Activated CD8-positive, alpha-beta memory T cell treated with anti-CD3 and anti-CD28 coated beads, Interleukin-2, amount 50 U/mL, for 1 hour (primary cell): ENCODE data around the gene TNXB.
"Not testable (repeated sequence)": the region's sequence is repeated elsewhere in the genome, so short reads cannot be mapped to it uniquely, and the experiment has no call there.

ENCODE experiments used
- DNase-seq: peaks from one replicate; pipeline ENCODE4 v3.0.0-alpha.2; 2020; ENCODE audit errors: extremely low read depth

TNXB gene

DNA sequence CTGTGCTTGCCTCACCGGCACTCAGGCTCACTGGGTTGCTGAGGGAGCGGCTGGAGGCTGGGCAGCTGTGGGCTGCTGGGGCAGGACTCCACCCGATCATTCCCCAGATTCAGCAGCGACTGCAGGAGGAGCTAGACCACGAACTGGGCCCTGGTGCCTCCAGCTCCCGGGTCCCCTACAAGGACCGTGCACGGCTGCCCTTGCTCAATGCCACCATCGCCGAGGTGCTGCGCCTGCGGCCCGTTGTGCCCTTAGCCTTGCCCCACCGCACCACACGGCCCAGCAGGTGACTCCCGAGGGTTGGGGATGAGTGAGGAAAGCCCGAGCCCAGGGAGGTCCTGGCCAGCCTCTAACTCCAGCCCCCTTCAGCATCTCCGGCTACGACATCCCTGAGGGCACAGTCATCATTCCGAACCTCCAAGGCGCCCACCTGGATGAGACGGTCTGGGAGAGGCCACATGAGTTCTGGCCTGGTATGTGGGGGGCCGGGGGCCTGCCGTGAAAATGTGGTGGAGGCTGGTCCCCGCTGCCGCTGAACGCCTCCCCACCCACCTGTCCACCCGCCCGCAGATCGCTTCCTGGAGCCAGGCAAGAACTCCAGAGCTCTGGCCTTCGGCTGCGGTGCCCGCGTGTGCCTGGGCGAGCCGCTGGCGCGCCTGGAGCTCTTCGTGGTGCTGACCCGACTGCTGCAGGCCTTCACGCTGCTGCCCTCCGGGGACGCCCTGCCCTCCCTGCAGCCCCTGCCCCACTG lies 68.7 kb downstream of the TNXB start:
- not testable (repeated sequence) for DNase-seq

DNA sequence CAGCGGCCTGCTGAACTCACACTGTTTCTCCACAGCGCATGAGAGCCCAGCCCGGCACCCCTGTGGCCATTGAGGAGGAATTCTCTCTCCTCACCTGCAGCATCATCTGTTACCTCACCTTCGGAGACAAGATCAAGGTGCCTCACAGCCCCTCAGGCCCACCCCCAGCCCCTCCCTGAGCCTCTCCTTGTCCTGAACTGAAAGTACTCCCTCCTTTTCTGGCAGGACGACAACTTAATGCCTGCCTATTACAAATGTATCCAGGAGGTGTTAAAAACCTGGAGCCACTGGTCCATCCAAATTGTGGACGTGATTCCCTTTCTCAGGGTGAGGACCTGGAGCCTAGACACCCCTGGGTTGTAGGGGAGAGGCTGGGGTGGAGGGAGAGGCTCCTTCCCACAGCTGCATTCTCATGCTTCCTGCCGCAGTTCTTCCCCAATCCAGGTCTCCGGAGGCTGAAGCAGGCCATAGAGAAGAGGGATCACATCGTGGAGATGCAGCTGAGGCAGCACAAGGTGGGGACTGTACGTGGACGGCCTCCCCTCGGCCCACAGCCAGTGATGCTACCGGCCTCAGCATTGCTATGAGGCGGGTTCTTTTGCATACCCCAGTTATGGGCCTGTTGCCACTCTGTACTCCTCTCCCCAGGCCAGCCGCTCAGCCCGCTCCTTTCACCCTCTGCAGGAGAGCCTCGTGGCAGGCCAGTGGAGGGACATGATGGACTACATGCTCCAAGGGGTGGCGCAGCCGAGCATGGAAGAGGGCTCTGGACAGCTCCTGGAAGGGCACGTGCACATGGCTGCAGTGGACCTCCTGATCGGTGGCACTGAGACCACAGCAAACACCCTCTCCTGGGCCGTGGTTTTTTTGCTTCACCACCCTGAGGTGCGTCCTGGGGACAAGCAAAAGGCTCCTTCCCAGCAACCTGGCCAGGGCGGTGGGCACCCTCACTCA lies 69.5 kb downstream of the TNXB start:
- DNase-seq, result not testable (repeated sequence)

DNA sequence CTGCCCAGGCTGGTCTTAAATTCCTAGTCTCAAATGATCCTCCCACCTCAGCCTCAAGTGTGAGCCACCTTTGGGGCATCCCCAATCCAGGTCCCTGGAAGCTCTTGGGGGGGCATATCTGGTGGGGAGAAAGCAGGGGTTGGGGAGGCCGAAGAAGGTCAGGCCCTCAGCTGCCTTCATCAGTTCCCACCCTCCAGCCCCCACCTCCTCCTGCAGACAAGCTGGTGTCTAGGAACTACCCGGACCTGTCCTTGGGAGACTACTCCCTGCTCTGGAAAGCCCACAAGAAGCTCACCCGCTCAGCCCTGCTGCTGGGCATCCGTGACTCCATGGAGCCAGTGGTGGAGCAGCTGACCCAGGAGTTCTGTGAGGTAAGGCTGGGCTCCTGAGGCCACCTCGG lies 70.3 kb downstream of the TNXB start:
- not testable (repeated sequence) for DNase-seq

DNA sequence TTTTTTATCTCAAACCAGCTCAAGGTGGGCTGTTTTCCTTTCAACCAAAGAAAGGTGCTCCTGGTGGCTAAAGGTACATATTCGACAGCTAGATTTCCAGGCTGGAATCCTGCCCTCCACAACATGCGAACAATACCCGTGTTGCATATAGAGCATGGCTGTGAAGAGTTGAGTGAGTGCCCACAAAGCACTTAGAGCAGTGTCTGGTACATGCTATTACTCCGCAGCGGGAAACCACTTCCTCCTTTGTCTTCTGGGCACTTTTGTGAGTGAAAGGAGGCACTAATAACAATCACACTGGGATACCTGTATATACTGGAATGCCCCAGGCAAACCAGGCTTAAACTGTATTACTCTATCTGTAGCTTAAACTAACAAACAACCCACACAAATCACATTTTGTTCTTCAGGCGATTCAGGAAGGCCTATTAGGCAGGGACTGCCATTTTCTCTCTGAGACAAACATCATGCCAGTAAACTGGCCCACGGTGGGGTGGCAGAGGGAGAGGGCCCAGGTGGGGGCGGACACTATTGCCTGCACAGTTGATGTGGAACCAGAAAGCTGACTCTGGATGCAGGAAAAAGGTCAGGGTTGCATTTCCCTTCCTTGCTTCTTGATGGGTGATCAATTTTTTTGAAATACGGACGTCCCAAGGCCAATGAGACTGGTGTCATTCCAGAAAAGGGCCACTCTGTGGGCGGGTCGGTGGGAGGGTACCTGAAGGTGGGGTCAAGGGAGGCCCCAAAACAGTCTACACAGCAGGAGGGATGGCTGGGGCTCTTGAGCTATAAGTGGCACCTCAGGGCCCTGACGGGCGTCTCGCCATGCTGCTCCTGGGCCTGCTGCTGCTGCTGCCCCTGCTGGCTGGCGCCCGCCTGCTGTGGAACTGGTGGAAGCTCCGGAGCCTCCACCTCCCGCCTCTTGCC lies 71.3 kb downstream of the TNXB start, which contains the start of gene CYP21A2:
Gene CYP21A2 (plus strand): TSS at position 818 of the 927 bp plus-strand sequence. CDS start 8 bp downstream, at position 826.
- DNase-seq, result not testable (repeated sequence)

DNA sequence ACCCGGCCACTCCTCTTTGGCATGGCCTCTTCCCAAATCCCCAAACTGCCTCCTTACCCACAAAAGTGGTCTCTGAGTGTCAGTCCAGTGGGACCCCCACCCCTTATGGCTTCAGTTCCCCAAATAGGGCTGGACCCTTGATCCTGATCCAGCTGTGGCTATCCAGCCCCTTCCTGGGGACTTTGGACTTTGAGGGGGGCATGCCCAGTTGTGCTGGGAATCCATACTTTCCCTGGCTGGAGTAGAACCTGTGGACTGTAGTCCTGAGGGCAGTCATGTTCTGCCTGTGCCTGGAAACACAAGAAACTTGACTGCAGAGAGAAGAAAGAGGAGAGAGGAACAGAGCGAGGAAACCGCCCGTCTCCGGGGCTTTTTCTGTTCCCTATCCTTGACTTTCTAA lies 72.0 kb downstream of the TNXB start:
- not testable (repeated sequence) for DNase-seq

DNA sequence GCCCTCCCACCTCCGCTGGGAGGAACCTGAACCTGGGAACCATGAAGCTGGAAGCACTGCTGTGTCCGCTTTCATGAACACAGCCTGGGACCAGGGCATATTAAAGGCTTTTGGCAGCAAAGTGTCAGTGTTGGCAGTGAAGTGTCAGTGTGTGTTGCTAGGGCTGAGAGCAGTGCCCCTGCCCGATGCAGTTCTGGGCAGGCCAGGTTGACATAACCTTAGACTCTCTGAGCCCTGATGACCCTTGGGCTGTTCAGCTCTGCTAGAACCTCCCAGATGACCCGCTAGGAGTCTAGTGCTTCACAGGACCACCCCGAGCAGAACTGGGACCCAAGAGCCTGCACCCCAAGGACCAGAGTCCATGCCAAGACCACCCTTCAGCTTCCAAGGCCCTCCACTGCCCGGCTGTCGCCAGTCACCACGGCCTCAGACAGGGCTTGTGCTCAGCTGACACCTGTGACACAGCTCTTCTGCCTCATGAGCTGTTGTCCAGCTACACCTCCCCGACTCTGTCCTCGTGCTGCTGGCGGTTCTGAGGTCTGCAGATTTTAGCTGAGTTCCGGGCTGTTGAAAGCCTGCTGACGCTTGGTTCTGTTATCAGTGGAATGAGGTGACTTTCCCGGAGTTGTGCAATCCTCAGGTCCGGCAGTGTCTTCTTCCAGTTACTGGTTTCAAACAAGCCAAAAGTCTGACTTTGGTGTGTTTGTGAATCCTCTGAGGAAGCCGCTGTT lies 73.7 kb downstream of the TNXB start:
- DNase-seq, result not testable (repeated sequence)

DNA sequence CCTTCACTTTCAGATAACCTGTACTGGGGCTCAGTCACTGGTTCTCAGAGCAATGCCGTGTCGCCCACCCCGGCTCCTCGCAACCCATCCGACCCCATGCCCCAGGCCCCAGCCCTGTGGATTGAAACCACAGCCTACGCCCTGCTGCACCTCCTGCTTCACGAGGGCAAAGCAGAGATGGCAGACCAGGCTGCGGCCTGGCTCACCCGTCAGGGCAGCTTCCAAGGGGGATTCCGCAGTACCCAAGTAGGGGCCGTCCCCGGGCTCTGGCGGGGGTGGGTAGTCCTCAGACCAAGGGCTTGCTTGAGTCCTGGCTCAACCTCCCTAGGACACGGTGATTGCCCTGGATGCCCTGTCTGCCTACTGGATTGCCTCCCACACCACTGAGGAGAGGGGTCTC lies 79.6 kb downstream of the TNXB start:
- not testable (repeated sequence) for DNase-seq

DNA sequence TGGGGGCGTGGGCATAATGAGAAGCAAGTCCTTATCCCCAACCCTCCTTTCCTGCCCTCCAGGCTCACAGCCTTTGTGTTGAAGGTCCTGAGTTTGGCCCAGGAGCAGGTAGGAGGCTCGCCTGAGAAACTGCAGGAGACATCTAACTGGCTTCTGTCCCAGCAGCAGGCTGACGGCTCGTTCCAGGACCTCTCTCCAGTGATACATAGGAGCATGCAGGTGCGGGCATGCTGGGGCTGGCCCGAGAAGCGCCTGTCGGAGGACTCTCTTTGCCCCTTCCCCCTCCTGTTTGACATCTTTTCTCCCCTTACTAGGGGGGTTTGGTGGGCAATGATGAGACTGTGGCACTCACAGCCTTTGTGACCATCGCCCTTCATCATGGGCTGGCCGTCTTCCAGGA lies 80.5 kb downstream of the TNXB start:
- DNase-seq, result not testable (repeated sequence)

DNA sequence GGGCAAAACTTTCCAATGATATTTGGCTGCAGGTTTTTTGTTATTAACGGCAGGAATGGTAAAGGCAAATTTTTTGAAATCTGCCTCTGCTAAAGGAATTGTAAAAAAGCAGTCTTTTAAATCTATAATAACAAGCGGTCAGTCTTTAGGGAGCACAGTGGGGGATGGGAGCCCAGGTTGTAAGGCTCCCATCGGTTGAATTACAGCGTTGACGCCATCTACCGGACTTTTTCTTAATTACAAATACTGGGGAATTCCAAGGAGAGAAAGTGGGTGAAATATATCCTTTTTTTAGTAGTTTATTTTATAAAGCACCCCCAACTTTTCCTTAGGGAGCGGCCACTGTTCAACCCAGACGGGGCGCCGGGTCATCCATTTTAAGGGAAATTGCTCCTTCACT lies 87.0 kb downstream of the TNXB start:
- not testable (repeated sequence) for DNase-seq

DNA sequence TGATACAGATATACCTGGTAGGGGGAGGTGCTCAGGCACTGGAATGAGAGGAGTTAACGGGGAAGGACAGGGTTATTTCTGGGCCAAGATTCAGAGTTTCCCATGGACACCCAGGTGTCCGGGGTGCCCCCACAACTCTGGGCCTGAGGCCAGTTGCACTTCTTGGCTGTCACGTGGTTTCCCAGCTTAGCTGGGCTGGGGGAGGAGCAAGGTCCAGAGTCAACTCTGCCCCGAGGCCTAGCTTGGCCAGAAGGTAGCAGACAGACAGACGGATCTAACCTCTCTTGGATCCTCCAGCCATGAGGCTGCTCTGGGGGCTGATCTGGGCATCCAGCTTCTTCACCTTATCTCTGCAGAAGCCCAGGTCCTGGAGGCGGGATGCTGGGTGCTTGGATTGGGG lies 94.6 kb downstream of the TNXB start, which contains the start of gene C4B:
Gene C4B (plus strand): TSS at position 249 of the 400 bp plus-strand sequence. CDS start 51 bp downstream, at position 300.
- not testable (repeated sequence) for DNase-seq

DNA sequence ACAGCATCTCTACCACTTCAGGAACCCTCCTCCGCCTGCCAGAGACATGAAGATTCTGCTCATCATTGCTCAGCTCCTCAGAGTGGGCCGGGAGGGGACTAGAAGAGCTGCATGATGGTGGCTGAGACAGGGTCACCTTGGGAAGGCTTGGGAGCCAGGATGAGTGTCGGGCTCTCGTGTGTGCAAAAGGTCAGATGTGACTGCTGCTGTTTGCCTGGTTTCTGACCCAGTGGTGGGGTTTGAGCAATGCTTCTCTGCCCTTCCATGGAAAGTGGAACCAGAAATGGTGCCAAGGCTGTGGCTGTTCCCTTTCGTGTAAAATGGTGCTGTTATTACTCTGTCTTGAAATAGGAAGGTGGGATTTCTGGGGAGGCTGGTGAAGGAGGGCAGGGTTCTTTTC lies 95.4 kb downstream of the TNXB start:
- not testable (repeated sequence) for DNase-seq

DNA sequence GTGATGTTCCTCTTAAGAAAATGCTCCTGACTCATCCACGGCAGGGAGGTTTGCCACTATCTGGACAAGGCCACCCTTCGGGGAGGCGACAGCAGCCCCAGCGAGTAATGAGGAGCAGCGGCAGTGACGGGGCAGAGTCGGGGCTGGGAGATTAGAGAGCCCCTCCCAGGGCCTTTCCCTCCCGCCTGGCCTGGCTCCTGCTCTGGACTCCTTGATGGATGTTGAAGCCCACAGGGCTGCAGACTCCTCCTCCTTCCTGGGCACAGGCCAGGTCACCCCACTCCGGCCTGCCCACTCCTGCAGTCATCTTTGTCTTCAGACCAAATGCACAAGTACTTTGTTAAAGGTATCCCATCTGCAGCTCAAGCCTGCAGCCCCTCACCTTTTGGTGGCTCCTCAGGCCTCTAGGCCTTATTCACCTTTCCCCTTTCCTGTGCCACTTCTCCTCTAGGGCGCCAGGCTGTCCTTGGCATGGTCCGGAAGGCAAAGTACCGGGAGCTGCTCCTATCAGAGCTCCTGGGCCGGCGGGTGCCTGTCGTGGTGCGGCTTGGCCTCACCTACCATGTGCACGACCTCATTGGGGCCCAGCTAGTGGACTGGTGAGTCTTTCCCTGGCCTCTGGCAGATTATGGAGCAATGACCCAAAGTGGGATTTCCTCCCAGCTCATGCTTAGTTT lies 96.1 kb downstream of the TNXB start:
- not testable (repeated sequence) for DNase-seq

DNA sequence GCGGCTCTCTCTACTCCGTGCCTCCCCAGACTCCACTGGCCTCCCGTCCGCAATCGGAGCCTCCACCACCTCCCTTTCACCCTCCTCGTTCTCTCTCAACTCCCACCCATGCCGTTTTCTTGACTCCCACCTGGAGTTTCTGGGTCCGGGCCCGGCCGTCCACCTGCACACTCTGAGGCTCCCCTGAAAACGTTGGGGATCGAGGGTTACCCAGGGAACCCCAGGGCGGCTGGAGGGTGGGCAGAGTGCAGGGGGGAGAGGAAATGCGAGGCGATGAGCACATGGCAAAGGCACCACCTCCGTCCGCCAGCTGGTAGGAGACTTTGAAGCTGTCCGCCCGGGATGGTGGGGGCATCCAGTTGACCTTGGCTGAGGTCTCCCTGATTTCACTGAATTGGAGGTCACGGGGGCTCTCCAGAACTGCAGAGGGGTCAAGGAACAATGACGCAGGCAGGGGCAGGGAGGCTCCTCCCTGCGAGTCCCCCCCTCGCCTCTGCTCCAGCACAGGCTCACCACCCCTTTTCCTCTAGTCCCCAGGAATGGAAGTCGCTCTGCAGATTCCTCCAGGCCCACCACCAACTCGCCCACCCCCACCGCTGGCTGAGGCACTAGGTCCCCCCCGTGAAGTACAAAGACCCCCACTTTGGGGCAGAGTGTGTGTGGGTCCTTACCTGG lies 98.1 kb downstream of the TNXB start:
- not testable (repeated sequence) for DNase-seq

DNA sequence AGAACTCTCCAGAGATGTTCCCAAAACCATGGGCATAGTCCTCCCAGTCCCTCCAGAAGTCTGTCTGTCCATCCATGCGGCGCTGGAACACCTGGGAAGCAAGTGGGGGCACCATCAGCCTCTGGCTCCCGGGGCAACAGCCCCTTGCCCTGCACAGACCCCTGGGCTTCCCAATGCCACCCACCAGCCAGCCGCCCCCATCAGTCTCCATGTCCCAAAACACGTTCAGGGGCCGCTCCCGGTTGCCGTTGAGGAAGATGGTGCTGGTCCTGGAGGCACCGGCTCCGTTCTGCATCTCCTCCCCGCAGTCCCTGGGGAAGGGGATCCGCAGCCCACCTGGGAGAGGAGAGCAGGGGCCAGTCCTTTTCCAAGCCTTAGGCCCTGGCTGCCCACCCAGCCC lies 99.6 kb downstream of the TNXB start:
- not testable (repeated sequence) for DNase-seq

DNA sequence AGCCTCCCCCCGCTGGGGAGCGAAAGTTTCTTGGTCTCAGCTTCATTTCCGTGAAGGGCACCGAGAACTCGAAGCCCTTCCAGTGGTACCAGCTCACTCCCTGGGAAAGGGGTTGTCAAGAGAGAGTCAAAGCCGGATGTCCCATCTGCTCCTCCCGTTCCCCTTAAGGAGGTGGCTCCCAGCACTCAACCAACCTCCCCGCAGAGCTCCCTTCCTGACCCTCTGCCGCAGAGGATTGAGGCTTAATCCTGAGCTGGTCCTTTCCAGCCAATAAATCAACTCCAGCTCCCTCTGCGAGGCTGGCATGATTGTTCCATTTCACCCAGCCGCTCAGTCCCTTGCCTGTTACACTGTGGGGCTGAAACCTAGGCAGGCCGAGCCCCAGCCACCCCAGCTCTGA lies 100.5 kb downstream of the TNXB start:
- not testable (repeated sequence) for DNase-seq

DNA sequence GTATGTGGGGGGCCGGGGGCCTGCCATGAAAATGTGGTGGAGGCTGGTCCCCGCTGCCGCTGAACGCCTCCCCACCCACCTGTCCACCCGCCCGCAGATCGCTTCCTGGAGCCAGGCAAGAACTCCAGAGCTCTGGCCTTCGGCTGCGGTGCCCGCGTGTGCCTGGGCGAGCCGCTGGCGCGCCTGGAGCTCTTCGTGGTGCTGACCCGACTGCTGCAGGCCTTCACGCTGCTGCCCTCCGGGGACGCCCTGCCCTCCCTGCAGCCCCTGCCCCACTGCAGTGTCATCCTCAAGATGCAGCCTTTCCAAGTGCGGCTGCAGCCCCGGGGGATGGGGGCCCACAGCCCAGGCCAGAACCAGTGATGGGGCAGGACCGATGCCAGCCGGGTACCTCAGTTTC lies 101.1 kb downstream of the TNXB start:
- DNase-seq, result not testable (repeated sequence)

DNA sequence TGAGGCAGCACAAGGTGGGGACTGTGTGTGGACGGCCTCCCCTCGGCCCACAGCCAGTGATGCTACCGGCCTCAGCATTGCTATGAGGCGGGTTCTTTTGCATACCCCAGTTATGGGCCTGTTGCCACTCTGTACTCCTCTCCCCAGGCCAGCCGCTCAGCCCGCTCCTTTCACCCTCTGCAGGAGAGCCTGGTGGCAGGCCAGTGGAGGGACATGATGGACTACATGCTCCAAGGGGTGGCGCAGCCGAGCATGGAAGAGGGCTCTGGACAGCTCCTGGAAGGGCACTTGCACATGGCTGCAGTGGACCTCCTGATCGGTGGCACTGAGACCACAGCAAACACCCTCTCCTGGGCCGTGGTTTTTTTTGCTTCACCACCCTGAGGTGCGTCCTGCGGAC lies 102.1 kb downstream of the TNXB start:
- DNase-seq, result not testable (repeated sequence)

DNA sequence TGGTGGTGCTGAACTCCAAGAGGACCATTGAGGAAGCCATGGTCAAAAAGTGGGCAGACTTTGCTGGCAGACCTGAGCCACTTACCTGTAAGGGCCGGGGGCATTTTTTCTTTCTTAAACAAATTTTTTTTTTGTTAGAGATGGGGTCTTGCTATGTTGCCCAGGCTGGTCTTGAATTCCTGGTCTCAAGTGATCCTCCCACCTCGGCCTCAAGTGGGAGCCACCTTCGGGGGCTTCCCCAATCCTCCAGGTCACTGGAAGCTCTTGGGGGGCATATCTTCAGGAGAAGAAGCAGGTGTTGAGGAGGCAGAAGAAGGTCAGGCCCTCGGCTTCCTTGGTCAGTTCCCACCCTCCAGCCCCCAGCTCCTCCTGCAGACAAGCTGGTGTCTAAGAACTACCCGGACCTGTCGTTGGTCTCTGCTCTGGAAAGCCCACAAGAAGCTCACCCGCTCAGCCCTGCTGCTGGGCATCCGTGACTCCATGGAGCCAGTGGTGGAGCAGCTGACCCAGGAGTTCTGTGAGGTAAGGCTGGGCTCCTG lies 103.1 kb downstream of the TNXB start:
- DNase-seq, result not testable (repeated sequence)

DNA sequence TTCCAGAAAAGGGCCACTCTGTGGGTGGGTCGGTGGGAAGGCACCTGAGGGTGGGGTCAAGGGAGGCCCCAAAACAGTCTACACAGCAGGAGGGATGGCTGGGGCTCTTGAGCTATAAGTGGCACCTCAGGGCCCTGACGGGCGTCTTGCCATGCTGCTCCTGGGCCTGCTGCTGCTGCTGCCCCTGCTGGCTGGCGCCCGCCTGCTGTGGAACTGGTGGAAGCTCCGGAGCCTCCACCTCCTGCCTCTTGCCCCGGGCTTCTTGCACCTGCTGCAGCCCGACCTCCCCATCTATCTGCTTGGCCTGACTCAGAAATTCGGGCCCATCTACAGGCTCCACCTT lies 103.6 kb downstream of the TNXB start:
- not testable (repeated sequence) for DNase-seq
